GM20000 (cell line): ENCODE results near the gene ABAT.

ENCODE experiments used
- DNase-seq: peaks from one replicate; pipeline ENCODE4 v3.0.0; 2012; ENCODE audit warnings: low spot score
- TF ChIP-seq, protein P1 (sequence below): IDR thresholded peaks from 2 replicates; pipeline ENCODE4 v1.5.1; 2012; ENCODE audit warnings: mild to moderate bottlenecking, control low read depth; ENCODE audit errors: extremely low read depth, missing control alignments

Gene ABAT

GRCh38 chr16:8828541-8829165 is 154.2 kb downstream of the ABAT start:
- TF ChIP-seq, protein P1, sequence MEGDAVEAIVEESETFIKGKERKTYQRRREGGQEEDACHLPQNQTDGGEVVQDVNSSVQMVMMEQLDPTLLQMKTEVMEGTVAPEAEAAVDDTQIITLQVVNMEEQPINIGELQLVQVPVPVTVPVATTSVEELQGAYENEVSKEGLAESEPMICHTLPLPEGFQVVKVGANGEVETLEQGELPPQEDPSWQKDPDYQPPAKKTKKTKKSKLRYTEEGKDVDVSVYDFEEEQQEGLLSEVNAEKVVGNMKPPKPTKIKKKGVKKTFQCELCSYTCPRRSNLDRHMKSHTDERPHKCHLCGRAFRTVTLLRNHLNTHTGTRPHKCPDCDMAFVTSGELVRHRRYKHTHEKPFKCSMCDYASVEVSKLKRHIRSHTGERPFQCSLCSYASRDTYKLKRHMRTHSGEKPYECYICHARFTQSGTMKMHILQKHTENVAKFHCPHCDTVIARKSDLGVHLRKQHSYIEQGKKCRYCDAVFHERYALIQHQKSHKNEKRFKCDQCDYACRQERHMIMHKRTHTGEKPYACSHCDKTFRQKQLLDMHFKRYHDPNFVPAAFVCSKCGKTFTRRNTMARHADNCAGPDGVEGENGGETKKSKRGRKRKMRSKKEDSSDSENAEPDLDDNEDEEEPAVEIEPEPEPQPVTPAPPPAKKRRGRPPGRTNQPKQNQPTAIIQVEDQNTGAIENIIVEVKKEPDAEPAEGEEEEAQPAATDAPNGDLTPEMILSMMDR: no peak
- DNase-seq: no peak

DNA sequence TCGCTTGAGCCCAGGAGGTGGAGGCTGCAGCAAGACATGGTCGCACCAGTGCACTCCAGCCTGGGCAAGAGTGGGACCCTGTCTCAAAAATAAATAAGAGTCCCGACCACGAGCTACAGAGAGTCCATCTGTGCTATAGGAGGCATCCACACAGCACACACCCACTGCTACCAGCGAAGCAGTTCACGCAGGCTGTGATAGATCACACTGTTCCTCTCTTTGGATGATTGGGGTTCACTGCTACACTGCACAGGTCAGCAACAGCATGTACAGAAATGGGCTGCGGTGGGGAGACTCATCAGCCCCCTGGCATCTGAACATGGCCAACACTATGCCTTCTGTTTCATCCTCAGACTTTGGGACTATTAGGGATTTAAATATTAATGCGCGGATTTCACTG is 157.0 kb downstream of the ABAT start:
- TF ChIP-seq, protein P1: no peak
- DNase-seq: no peak

GRCh38 chr16:8831871-8832716 is 157.7 kb downstream of the ABAT start:
- TF ChIP-seq, protein P1: no peak
- no peak for DNase-seq

DNA sequence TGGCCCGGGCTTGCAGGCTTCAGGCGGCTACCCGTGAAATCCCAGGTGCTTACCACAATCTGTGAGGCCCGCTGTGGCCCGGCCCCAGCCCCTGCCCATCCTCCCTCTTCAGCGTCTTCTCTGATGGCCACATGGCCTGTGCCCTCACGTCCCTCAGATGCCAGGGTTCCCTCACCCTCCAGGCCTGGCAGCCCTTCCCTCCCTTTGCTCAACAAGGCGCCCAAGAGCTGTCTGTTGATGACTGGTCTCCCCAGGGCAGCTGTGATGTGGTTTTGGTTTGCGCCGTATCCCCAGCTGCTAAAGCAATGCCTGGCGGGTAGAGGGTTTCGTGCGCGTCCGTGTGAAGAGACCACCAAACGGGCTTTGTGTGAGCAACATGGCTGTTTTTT is 158.3 kb downstream of the ABAT start:
- TF ChIP-seq, protein P1: no peak
- DNase-seq: no peak
